Right atrium auricular region (tissue), 2 donors: ENCODE results near the gene SLC27A1. TPM values are rescaled to one million over a fixed set of nuclear protein-coding genes. Genes with fewer than 3 reads are reported as not detected.

ENCODE experiments used
- DNase-seq: peaks from one replicate; pipeline ENCODE4 v3.0.0-alpha.2; 2019; ENCODE audit warnings: low spot score
- H3K27ac ChIP-seq, 2 donors: fragments of 200-600 bp; sonication (generic); 1 replicate in 1 of 2; 2 replicates in 1 of 2; pipeline ENCODE4 v1.5.1; 2016 to 2019
- H3K27me3 ChIP-seq, 2 donors: fragments of 200-600 bp; sonication (generic); one replicate each; pipeline versions ENCODE4 v1.5.1 to v1.6.0; 2017 to 2019
- H3K36me3 ChIP-seq: fragments of 200-600 bp; sonication (generic); one replicate; pipeline ENCODE4 v1.5.1; 2016
- H3K4me1 ChIP-seq, 2 donors: fragments of 200-600 bp; sonication (generic); one replicate each; pipeline versions ENCODE4 v1.5.1 to v1.6.0; 2017 to 2019
- H3K4me3 ChIP-seq, 2 donors: fragments of 200-600 bp; sonication (generic); 1 replicate in 1 of 2; 2 replicates in 1 of 2; pipeline ENCODE4 v1.5.1; 2017 to 2019; ENCODE audit warnings: mild to moderate bottlenecking in 1 of 2, moderate library complexity in 1 of 2
- H3K9me3 ChIP-seq, 2 donors: fragments of 200-600 bp; sonication (generic); one replicate each; pipeline ENCODE4 v1.5.1; 2019
- total RNA-seq, 2 donors: library from RNA; depleted of rRNA; stranded (reverse); fragments of >200 nt; gene quantifications; one replicate each; pipeline ENCODE4 v1.1.0, GENCODE V29; 2016
- TF ChIP-seq, protein P1 (sequence below), 2 donors: fragments of 200-600 bp; sonication (generic); IDR thresholded peaks; one replicate each; pipeline ENCODE4 v1.5.1; 2019; ENCODE audit warnings: antibody characterized with exemption in 2 of 2

Gene SLC27A1
- total RNA-seq, 2 donors from 2014 or later = 31.2 to 65.6 TPM

DNA sequence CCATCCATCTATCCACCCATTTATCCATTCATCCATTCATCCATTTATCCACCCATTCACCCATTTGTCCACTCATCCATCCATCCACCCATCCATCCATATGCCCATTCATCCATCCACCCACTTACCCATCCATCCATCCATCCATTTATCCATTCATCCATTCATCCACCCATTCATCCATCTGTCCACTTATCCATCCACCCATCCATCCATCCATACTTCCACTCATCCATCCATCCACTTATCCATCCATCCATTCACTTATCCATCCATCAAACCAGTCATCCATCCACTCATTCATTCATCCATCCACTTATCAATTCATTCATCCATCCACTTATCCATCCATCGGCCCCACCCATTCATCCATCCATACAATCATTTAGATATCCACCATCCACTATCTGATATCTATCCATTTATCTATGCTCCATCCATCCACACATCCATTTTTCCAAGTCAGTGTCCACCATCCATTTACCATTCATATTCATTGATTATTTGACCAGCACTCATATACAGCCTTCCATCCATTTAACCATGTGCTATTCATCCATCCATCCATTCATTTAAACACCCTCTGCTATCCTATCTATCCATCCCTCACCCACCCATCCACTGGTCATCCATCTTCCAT lies 24.7 kb upstream of the SLC27A1 start:
- DNase-seq = no peak

DNA sequence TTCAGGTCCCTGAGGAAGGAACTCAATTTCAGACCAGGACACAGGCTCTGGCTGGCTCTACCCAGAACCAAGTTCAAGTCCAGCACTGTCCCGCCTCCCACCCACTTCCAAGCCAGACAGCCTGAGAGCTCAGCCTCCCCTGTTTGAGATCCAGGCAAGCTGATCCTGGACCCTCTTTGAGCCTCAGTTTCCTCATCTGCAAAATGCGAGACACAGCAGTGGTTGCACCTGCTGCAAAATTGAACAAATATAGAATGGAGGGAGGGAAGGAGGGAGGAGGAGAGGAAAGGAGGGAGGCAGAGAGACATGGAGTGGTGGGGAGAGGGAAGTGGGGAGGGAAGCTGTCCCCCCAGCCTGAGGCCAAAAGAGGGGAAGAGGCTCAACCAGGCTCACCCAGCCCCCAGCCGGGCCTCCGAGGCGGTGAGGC lies 22.6 kb upstream of the SLC27A1 start:
- no peaks in the 10 kb centered on the region for H3K36me3 ChIP-seq
- TF ChIP-seq, protein P1, sequence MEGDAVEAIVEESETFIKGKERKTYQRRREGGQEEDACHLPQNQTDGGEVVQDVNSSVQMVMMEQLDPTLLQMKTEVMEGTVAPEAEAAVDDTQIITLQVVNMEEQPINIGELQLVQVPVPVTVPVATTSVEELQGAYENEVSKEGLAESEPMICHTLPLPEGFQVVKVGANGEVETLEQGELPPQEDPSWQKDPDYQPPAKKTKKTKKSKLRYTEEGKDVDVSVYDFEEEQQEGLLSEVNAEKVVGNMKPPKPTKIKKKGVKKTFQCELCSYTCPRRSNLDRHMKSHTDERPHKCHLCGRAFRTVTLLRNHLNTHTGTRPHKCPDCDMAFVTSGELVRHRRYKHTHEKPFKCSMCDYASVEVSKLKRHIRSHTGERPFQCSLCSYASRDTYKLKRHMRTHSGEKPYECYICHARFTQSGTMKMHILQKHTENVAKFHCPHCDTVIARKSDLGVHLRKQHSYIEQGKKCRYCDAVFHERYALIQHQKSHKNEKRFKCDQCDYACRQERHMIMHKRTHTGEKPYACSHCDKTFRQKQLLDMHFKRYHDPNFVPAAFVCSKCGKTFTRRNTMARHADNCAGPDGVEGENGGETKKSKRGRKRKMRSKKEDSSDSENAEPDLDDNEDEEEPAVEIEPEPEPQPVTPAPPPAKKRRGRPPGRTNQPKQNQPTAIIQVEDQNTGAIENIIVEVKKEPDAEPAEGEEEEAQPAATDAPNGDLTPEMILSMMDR (IDR thresholded peaks at IDR 0.05) = no peak
- H3K4me1 ChIP-seq = peaks cover 0 to 10% of the 10 kb centered on the region in 2 donors
- H3K27me3 ChIP-seq = no peaks in the 10 kb centered on the region
- no peak for DNase-seq
- no peaks in the 10 kb centered on the region for H3K9me3 ChIP-seq
- peak overlapping the region in 1 of 2 donors; percentile 59 for H3K4me3 ChIP-seq
- no peak overlapping the region for H3K27ac ChIP-seq

More for the DNA sequence above, 24.7 kb upstream of the SLC27A1 start:
- Histone ChIP-seq H3K9me3 (no peaks in the 10 kb centered on the region), H3K4me1 (peaks cover 0 to 10% of the 10 kb centered on the region in 2 donors), H3K36me3 (no peaks in the 10 kb centered on the region), H3K4me3 (no peak overlapping the region), H3K27ac (no peak overlapping the region), H3K27me3 (no peaks in the 10 kb centered on the region)
- TF ChIP-seq, protein P1 (IDR thresholded peaks at IDR 0.05) = no peak

DNA sequence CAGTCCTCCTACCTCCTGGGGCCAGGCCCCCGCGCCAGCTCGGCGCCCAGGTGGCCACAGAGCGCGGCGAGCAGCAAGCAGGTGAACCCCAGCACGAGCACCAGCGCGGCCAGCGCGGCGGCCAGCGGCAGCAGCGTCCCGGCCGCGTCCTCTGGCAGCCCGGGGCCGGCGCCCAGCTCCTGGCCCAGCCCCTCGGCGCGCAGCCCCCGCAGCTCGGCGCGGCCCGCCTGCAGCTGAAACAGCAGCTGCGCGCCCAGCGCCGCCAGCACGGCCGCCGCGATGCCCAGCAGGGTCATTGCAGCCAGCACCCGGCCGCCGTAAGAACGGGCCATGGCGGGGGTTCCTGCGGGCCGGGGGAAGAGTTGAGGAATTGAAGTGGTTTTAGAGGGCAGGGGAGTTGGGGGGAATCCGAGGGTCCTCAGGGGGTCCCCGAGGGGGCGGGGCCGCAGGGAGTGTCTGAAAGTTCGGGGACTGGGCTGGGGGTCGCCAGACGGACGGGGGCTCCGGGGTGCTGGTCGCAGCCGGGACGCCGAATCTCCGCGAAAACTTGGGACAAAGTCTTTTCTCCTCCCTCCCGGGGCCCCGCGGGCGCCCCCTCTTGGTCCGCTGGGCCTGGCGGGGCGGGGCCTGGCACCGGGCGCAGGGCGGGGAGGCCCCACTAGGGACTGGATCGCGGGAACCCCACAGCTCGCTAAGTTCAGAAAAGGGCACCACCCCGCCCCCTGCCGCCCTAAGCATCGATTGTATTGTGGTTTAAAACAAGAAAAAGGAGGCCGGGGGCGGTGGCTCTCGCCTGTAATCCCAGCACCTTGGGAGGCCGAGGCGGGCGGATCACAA lies 22.0 kb upstream of the SLC27A1 start, which contains the start of gene TMEM221:
Gene TMEM221 (minus strand): TSS at position 538 of the 837 bp plus-strand sequence. CDS start 206 bp downstream, at position 332.
- H3K9me3 ChIP-seq = no peaks in the 10 kb centered on the region
- no peaks in the 10 kb centered on the region for H3K36me3 ChIP-seq
- peak; percentile 66 for DNase-seq
- peak within 1 kb of the TSS; percentile 33 to 59 for H3K4me3 ChIP-seq
- TF ChIP-seq, protein P1 (IDR thresholded peaks at IDR 0.05) = peak; percentile 46 to 68
- H3K4me1 ChIP-seq = peaks cover 0 to 10% of the 10 kb centered on the region in 2 donors
- no peaks in the 10 kb centered on the region for H3K27me3 ChIP-seq
- no peak within 1 kb of the TSS for H3K27ac ChIP-seq

DNA sequence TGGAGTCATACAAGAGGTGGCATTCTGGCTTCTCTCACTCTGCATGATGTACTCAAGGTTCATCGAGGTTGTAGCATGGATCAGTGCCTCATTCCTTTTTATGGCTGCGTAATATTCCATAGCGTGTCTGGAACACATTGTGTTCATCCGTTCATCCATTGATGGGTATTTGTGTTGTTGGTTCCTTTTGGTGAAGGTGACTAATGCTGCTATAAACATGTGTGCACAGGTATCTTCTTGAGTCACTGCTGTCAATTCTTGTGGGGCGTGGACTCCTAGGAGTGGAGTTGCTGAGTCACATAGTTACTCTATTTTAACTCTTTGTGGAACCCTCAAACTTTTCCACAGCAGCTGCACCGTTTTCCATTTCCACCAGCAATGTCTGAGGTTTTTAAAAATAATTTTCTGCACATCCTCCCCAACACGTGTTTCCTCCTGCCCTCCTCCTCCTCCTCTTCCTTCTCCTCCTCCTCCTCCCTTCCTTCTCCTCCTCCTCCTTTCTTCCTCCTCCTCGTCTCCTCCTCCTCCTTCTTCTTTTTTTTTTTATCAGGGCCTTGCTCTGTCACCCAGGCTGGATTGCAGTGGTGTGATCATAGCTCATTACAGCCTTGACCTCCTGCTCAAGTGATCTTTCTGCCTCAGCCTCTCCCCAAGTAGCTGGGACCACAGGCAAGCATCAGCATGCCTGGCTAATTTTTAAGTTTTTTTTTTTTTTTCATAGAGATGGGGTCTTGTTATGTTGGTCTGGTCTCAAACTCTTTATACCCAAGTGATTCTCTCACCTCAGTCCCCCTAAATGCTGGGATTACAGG lies 19.9 kb upstream of the SLC27A1 start:
- H3K36me3 ChIP-seq = no peaks in the 10 kb centered on the region
- TF ChIP-seq, protein P1 (IDR thresholded peaks at IDR 0.05) = no peak
- no peak overlapping the region for H3K4me3 ChIP-seq
- no peak for DNase-seq
- H3K4me1 ChIP-seq = peaks cover 0 to 16% of the 10 kb centered on the region in 2 donors
- no peak overlapping the region for H3K27ac ChIP-seq
- peaks cover 10 to 13% of the 10 kb centered on the region in 2 donors for H3K27me3 ChIP-seq
- H3K9me3 ChIP-seq = no peaks in the 10 kb centered on the region

DNA sequence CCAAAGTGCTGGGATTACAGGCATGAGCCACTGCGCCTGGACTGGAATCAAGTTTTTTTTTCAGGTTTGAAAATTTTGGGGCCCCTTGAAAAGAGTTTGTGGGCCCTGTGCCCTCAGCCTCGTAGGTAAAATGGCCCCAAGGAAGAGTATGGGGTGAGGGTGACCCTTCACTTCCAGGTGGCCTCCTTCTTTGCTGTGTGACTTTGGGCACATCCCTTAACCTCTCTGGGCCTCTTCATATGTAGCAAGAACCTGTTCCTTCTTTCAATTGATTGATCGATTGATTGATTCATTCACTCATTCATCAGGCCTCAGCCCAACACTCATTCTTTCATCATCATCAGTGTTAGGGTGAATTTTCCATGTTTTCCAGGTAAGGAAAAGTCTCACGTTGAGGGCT lies 18.5 kb upstream of the SLC27A1 start:
- H3K27ac ChIP-seq = no peak overlapping the region
- peaks cover 0 to 21% of the 10 kb centered on the region in 2 donors for H3K4me1 ChIP-seq
- no peak for DNase-seq
- H3K9me3 ChIP-seq = no peaks in the 10 kb centered on the region
- no peaks in the 10 kb centered on the region for H3K36me3 ChIP-seq
- H3K27me3 ChIP-seq = peaks cover 16 to 26% of the 10 kb centered on the region in 2 donors
- TF ChIP-seq, protein P1 (IDR thresholded peaks at IDR 0.05) = no peak
- no peak overlapping the region for H3K4me3 ChIP-seq
